Measurements from ENCODE around the gene SPAG6. TPM values are rescaled to one million over a fixed set of nuclear protein-coding genes. Genes with fewer than 3 reads are reported as not detected.

Gene SPAG6
- total and polyA plus RNA-seq, 4 donors = 0.36 TPM; not detected in 3

- H3K4me1 ChIP-seq (ENCODE audit: control insufficient read depth in 1 of 2, insufficient read depth in 2 of 2, low read length in 2 of 2) = no peaks in the 10 kb centered on the region
- H3K4me3 ChIP-seq (ENCODE audit: low read length in 2 of 2) = no peak overlapping the region
- H3K9me3 ChIP-seq (ENCODE audit: control insufficient read depth, low read length) = no peaks in the 10 kb centered on the region
- 83 to 87% methylated on average over 2 of the region's 2 CpGs for WGBS, 2 donors
- no peaks in the 10 kb centered on the region for H3K36me3 ChIP-seq (ENCODE audit: control insufficient read depth in 1 of 2, insufficient read depth in 2 of 2, low read length in 1 of 2)
- DNase-seq = no peak
- intact Hi-C loops (cut with DNase I) = loop anchor here (5.0 kb wide), 2 partner anchors 63 to 313 kb away; partner anchors contain the start of gene DNAJC1 (in 1 of the 2)
- no peak for ATAC-seq (ENCODE audit: low FRiP score)
- H3K27ac ChIP-seq (ENCODE audit: low read depth in 1 of 2, low read length in 2 of 2) = no peak overlapping the region
- no peaks in the 10 kb centered on the region for H3K27me3 ChIP-seq (ENCODE audit: control insufficient read depth in 1 of 2, insufficient read depth in 2 of 2, low read length in 1 of 2)
Observed at GRCh38 chr10:22314852-22315251, 30.4 kb upstream of the SPAG6 start.

DNA sequence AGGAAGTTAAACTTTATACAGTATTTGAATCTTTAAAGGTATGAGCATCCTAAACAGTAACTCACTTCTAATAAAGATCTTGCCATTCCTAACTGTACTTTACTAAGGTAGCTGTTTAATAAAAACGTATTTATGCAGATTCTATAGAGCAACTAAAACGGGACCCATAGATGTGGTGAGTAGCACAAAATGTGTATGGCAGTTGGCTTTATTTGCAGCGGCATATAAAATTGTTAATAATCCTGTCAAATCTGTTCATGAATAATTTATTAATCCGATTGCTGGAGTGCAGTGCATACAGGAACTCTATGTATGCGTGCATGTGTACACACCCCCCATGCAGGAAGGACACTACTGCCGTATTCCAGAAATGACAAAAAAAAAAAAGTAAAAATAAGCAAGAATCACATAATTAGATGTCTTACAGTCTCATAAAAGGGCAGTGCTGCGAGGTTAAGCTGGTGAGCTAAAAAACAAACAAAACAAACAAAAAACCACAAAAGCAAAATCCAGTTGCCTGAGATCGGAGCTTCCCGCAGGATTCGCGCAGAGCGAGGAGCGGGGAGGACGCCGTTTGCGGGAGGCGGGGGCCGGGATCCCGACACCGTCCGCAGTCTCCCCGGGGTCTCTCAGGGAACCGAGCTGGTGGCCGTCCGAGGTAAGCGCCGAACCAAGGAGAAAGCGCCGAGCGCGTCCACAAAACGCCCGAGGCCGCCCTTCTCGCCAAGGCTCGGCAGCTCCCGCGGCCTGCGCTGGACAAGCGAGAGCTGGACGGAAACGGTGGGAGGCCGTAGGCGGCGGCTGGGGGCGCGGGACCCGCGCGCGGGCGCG lies 29.6 kb upstream of the SPAG6 start:
- ATAC-seq (ENCODE audit: low FRiP score) (no peak), DNase-seq (no peak)
- peak overlapping the region in 1 of 2 donors; percentile 46 for H3K27ac ChIP-seq (ENCODE audit: low read depth in 1 of 2, low read length in 2 of 2)
- no peaks in the 10 kb centered on the region for H3K9me3 ChIP-seq (ENCODE audit: control insufficient read depth, low read length)
- no peaks in the 10 kb centered on the region for H3K4me1 ChIP-seq (ENCODE audit: control insufficient read depth in 1 of 2, insufficient read depth in 2 of 2, low read length in 2 of 2)
- intact Hi-C loops (cut with DNase I) = loop anchor here (2.0 to 5.0 kb wide), 3 partner anchors 63 to 313 kb away; partner anchors contain the start of gene DNAJC1 (in 1 of the 2)
- peak overlapping the region; percentile 68 to 73 for H3K4me3 ChIP-seq (ENCODE audit: low read length in 2 of 2)
- no peaks in the 10 kb centered on the region for H3K27me3 ChIP-seq (ENCODE audit: control insufficient read depth in 1 of 2, insufficient read depth in 2 of 2, low read length in 1 of 2)
- no peaks in the 10 kb centered on the region for H3K36me3 ChIP-seq (ENCODE audit: control insufficient read depth in 1 of 2, insufficient read depth in 2 of 2, low read length in 1 of 2)
- 4 to 6% methylated on average over 27 to 53 of the region's 53 CpGs for WGBS, 2 donors

DNA sequence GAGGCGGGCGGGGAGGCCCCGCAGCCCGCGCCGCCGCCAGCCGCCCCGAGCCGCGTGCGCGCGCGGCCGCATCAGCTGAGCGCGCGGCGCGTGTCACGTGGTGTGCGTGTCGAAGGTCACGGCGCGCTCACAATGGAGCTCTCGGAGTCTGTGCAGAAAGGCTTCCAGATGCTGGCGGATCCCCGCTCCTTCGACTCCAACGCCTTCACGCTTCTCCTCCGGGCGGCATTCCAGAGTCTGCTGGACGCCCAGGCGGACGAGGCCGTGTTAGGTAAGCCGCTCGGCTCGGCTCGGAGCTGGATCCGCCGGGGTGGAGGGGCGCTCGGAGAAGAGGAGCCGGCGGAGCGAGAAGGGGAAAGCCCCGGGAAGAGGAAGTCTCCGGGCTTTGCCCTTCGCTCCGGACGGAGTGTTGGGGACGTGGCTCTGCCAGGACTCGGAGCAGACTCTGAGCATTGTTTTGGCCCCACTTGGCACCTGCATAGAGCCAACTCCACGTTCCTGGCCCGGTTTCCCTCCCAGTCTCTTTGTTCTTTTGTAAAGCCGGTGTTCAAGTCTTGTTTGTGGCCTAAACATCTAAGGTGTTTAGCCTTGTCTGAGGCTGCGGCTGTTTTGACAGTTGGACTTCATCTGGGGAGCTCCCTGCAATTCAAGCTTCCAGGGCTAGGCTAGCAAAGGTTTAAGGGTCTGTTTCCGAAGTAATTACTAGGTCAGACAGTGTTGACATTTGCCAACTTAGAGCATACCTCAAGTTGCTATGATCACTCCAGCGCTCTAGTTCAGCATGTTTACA lies 28.8 kb upstream of the SPAG6 start, which contains the start of gene COMMD3:
Gene COMMD3 (plus strand): TSS at position 103 of the 790 bp plus-strand sequence. CDS start 30 bp downstream, at position 133.
- Histone ChIP-seq H3K9me3 (ENCODE audit: control insufficient read depth, low read length) (no peaks in the 10 kb centered on the region), H3K4me1 (ENCODE audit: control insufficient read depth in 1 of 2, insufficient read depth in 2 of 2, low read length in 2 of 2) (no peaks in the 10 kb centered on the region), H3K27ac (ENCODE audit: low read depth in 1 of 2, low read length in 2 of 2) (peak within 1 kb of the TSS in 1 of 2 donors; percentile 60), H3K36me3 (ENCODE audit: control insufficient read depth in 1 of 2, insufficient read depth in 2 of 2, low read length in 1 of 2) (no peaks in the 10 kb centered on the region), H3K4me3 (ENCODE audit: low read length in 2 of 2) (peak within 1 kb of the TSS; percentile 68 to 73), H3K27me3 (ENCODE audit: control insufficient read depth in 1 of 2, insufficient read depth in 2 of 2, low read length in 1 of 2) (no peaks in the 10 kb centered on the region)
- WGBS, 2 donors = 1% methylated on average over 41 to 63 of the region's 63 CpGs
- intact Hi-C loops (cut with DNase I) = loop anchor here (2.0 to 5.0 kb wide), 3 partner anchors 64 to 314 kb away; partner anchors contain the start of gene DNAJC1 (in 1 of the 2)
- ATAC-seq (ENCODE audit: low FRiP score) = peak; percentile 96
- peak; percentile 93 to 95 for DNase-seq

DNA sequence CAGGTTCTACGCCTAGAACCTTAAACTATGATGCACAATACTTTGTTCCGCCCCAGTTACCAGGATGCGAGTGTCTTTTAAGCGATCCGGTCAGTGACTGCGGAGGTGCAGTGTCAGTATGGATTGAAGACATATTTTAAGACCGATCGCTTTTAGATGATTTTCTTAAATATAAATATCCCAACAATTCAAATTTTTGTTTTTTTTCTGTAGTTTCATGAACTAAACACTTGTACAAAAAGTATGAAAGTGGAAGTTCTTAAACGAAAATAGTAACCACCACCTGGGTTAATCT lies 28.3 kb upstream of the SPAG6 start:
- no peaks in the 10 kb centered on the region for H3K9me3 ChIP-seq (ENCODE audit: control insufficient read depth, low read length)
- no peaks in the 10 kb centered on the region for H3K4me1 ChIP-seq (ENCODE audit: control insufficient read depth in 1 of 2, insufficient read depth in 2 of 2, low read length in 2 of 2)
- no peak for DNase-seq
- ATAC-seq (ENCODE audit: low FRiP score) = no peak
- H3K4me3 ChIP-seq (ENCODE audit: low read length in 2 of 2) = peak overlapping the region; percentile 55 to 73
- no peaks in the 10 kb centered on the region for H3K27me3 ChIP-seq (ENCODE audit: control insufficient read depth in 1 of 2, insufficient read depth in 2 of 2, low read length in 1 of 2)
- no peaks in the 10 kb centered on the region for H3K36me3 ChIP-seq (ENCODE audit: control insufficient read depth in 1 of 2, insufficient read depth in 2 of 2, low read length in 1 of 2)
- intact Hi-C loops (cut with DNase I) = loop anchor here (2.0 to 5.0 kb wide), 3 partner anchors 65 to 315 kb away; partner anchors contain the start of gene DNAJC1 (in 1 of the 2)
- H3K27ac ChIP-seq (ENCODE audit: low read depth in 1 of 2, low read length in 2 of 2) = peak overlapping the region in 1 of 2 donors; percentile 60
- 17 to 31% methylated on average over 9 of the region's 9 CpGs for WGBS, 2 donors

GRCh38 chr10:22317771-22318565 lies 27.3 kb upstream of the SPAG6 start:
- Histone ChIP-seq H3K9me3 (ENCODE audit: control insufficient read depth, low read length) (no peaks in the 10 kb centered on the region), H3K27me3 (ENCODE audit: control insufficient read depth in 1 of 2, insufficient read depth in 2 of 2, low read length in 1 of 2) (no peaks in the 10 kb centered on the region), H3K27ac (ENCODE audit: low read depth in 1 of 2, low read length in 2 of 2) (no peak overlapping the region), H3K36me3 (ENCODE audit: control insufficient read depth in 1 of 2, insufficient read depth in 2 of 2, low read length in 1 of 2) (no peaks in the 10 kb centered on the region), H3K4me3 (ENCODE audit: low read length in 2 of 2) (no peak overlapping the region), H3K4me1 (ENCODE audit: control insufficient read depth in 1 of 2, insufficient read depth in 2 of 2, low read length in 2 of 2) (no peaks in the 10 kb centered on the region)
- intact Hi-C loops (cut with DNase I) = loop anchor here (2.0 to 5.0 kb wide), 3 partner anchors 66 to 316 kb away; partner anchors contain the start of gene DNAJC1 (in 1 of the 2)
- WGBS, 2 donors = 95 to 96% methylated on average over 6 of the region's 6 CpGs
- ATAC-seq (ENCODE audit: low FRiP score) = no peak
- no peak for DNase-seq

- WGBS, 2 donors = 98% methylated on average over 3 of the region's 3 CpGs
- Histone ChIP-seq H3K9me3 (ENCODE audit: control insufficient read depth, low read length) (no peaks in the 10 kb centered on the region), H3K4me1 (ENCODE audit: control insufficient read depth in 1 of 2, insufficient read depth in 2 of 2, low read length in 2 of 2) (peaks cover 0 to 3% of the 10 kb centered on the region in 2 donors), H3K27me3 (ENCODE audit: control insufficient read depth in 1 of 2, insufficient read depth in 2 of 2, low read length in 1 of 2) (no peaks in the 10 kb centered on the region), H3K4me3 (ENCODE audit: low read length in 2 of 2) (no peak overlapping the region), H3K36me3 (ENCODE audit: control insufficient read depth in 1 of 2, insufficient read depth in 2 of 2, low read length in 1 of 2) (no peaks in the 10 kb centered on the region), H3K27ac (ENCODE audit: low read depth in 1 of 2, low read length in 2 of 2) (no peak overlapping the region)
- no peak for DNase-seq
- intact Hi-C loops (cut with DNase I) = loop anchor here (5.0 kb wide), 2 partner anchors 66 to 316 kb away; partner anchors contain the start of gene DNAJC1 (in 1 of the 2)
- no peak for ATAC-seq (ENCODE audit: low FRiP score)
Observed at GRCh38 chr10:22318772-22319171, 26.5 kb upstream of the SPAG6 start.

- intact Hi-C loops (cut with DNase I) = loop anchor here (5.0 kb wide), 2 partner anchors 67 to 317 kb away; partner anchors contain the start of gene DNAJC1 (in 1 of the 2)
Observed at GRCh38 chr10:22319547-22319979, 25.7 kb upstream of the SPAG6 start.

More at GRCh38 chr10:22319547-22319979, 25.7 kb upstream of the SPAG6 start:
- H3K4me3 ChIP-seq (ENCODE audit: low read length in 2 of 2) = no peak overlapping the region
- no peaks in the 10 kb centered on the region for H3K9me3 ChIP-seq (ENCODE audit: control insufficient read depth, low read length)
- ATAC-seq (ENCODE audit: low FRiP score) (no peak), DNase-seq (no peak)
- H3K27me3 ChIP-seq (ENCODE audit: control insufficient read depth in 1 of 2, insufficient read depth in 2 of 2, low read length in 1 of 2) = no peaks in the 10 kb centered on the region
- H3K36me3 ChIP-seq (ENCODE audit: control insufficient read depth in 1 of 2, insufficient read depth in 2 of 2, low read length in 1 of 2) = no peaks in the 10 kb centered on the region
- 93 to 94% methylated on average over 10 of the region's 10 CpGs for WGBS, 2 donors
- peaks cover 0 to 3% of the 10 kb centered on the region in 2 donors for H3K4me1 ChIP-seq (ENCODE audit: control insufficient read depth in 1 of 2, insufficient read depth in 2 of 2, low read length in 2 of 2)
- no peak overlapping the region for H3K27ac ChIP-seq (ENCODE audit: low read depth in 1 of 2, low read length in 2 of 2)

All from aorta (tissue), 5 donors.